ENCODE results near the gene ANO4.

ANO4 gene

GRCh38 chr12:100830003-100830795, 35.6 kb downstream of the ANO4 start (continued):
- TF ChIP-seq BCL11B (tag by site-specific recombination; IDR thresholded peaks at IDR 0.05; ENCODE audit: low read depth) (no peak), ZNF350 (tag by site-specific recombination; IDR thresholded peaks at IDR 0.05) (no peak), HOXA7 (CRISPR knock-in tag; IDR thresholded peaks at IDR 0.05; ENCODE audit: borderline replicate concordance) (no peak), ZBTB44 (tag by site-specific recombination; IDR thresholded peaks at IDR 0.05) (no peak), PRDM2 (tag by site-specific recombination; IDR thresholded peaks at IDR 0.05; ENCODE audit: borderline replicate concordance) (no peak), ZNF248 (tag by site-specific recombination; IDR thresholded peaks at IDR 0.05) (no peak), ZNF473 (tag by site-specific recombination; IDR thresholded peaks at IDR 0.05) (no peak), ZNF394 (tag by site-specific recombination; IDR thresholded peaks at IDR 0.05; ENCODE audit: borderline replicate concordance) (no peak), EGR2 (tag by site-specific recombination; IDR thresholded peaks at IDR 0.05; ENCODE audit: low read depth) (no peak), ZNF114 (tag by site-specific recombination; IDR thresholded peaks at IDR 0.05) (no peak)

- Histone ChIP-seq H3K4me3 (ENCODE audit: low read depth, low read length) (no peak overlapping the region), H3K4me1 (ENCODE audit: control insufficient read depth, insufficient read depth, low read length) (no peaks in the 10 kb centered on the region), H3K27ac (ENCODE audit: extremely low read depth, low read depth, low read length) (no peak overlapping the region), H3K9me3 (ENCODE audit: control insufficient read depth, insufficient read depth, low read depth, low read length) (no peaks in the 10 kb centered on the region), H3K36me3 (ENCODE audit: control insufficient read depth in 2 of 2, insufficient read depth in 1 of 2, low read length in 2 of 2) (no peaks in the 10 kb centered on the region)
- POLR2A ChIA-PET: no interaction called here
- CTCF ChIA-PET: interaction anchor here (1.3 kb wide), 1 partner anchor 128 kb away, joined by 3 read pairs; no protein-coding TSS in a partner anchor
- TF ChIP-seq ZNF341 (tag by site-specific recombination; IDR thresholded peaks at IDR 0.05; ENCODE audit: low read depth) (no peak), ZNF660 (tag by site-specific recombination; IDR thresholded peaks at IDR 0.05) (no peak), ZNF548 (tag by site-specific recombination; IDR thresholded peaks at IDR 0.05) (no peak), ZNF121 (tag by site-specific recombination; IDR thresholded peaks at IDR 0.05) (no peak), RBAK (tag by site-specific recombination; IDR thresholded peaks at IDR 0.05) (no peak)
These were observed 38.7 kb downstream of the ANO4 start for GRCh38 chr12:100833282-100833681.

GRCh38 chr12:100840748-100841147, 46.2 kb downstream of the ANO4 start:
- CTCF ChIA-PET: no interaction called here
- Histone ChIP-seq H3K27ac (ENCODE audit: extremely low read depth, low read depth, low read length) (no peak overlapping the region), H3K9me3 (ENCODE audit: control insufficient read depth, insufficient read depth, low read depth, low read length) (no peaks in the 10 kb centered on the region), H3K36me3 (ENCODE audit: control insufficient read depth in 2 of 2, insufficient read depth in 1 of 2, low read length in 2 of 2) (no peaks in the 10 kb centered on the region), H3K4me3 (ENCODE audit: low read depth, low read length) (no peak overlapping the region), H3K4me1 (ENCODE audit: control insufficient read depth, insufficient read depth, low read length) (no peaks in the 10 kb centered on the region)
- POLR2A ChIA-PET: no interaction called here
- TF ChIP-seq ZBTB20 (tag by site-specific recombination; IDR thresholded peaks at IDR 0.05): no peak
- TF ChIP-seq ZSCAN23 (tag by site-specific recombination; IDR thresholded peaks at IDR 0.05): no peak
- no peak for TF ChIP-seq SCRT1 (tag by site-specific recombination; IDR thresholded peaks at IDR 0.05; ENCODE audit: borderline replicate concordance)
- no peak for TF ChIP-seq ZNF449 (tag by site-specific recombination; IDR thresholded peaks at IDR 0.05)
- TF ChIP-seq ZNF473 (tag by site-specific recombination; IDR thresholded peaks at IDR 0.05): no peak
- TF ChIP-seq ZNF138 (tag by site-specific recombination; IDR thresholded peaks at IDR 0.05; ENCODE audit: borderline replicate concordance): no peak
- no peak for TF ChIP-seq ZNF629 (tag by site-specific recombination; IDR thresholded peaks at IDR 0.05)
- no peak for TF ChIP-seq ZNF514 (tag by site-specific recombination; IDR thresholded peaks at IDR 0.05)
- no peak for TF ChIP-seq ZBTB7A (tag by site-specific recombination; IDR thresholded peaks at IDR 0.05; ENCODE audit: low read depth)
- TF ChIP-seq ZNF624 (tag by site-specific recombination; IDR thresholded peaks at IDR 0.05): no peak
- no peak for TF ChIP-seq ZNF560 (tag by site-specific recombination; IDR thresholded peaks at IDR 0.05; ENCODE audit: borderline replicate concordance)

Measured in HEK293 (cell line).